Retinal pigment epithelial cell (primary cell): Measurements from ENCODE around the gene VGLL4.

Experiments used
- DNase-seq: peaks from one replicate; pipeline ENCODE4 v3.0.0-alpha.2; 2010; ENCODE audit warnings: low read depth
- H3K4me3 ChIP-seq: 2 replicates; pipeline ENCODE4 v1.5.1; 2011; ENCODE audit warnings: mild to moderate bottlenecking, low read length, control low read depth, moderate library complexity
- TF ChIP-seq, protein P1 (sequence below): conservative IDR thresholded peaks from 2 replicates; pipeline ENCODE4 v1.5.1; 2011; ENCODE audit warnings: low read depth, low read length, control low read depth, inconsistent platforms

VGLL4 gene

DNA sequence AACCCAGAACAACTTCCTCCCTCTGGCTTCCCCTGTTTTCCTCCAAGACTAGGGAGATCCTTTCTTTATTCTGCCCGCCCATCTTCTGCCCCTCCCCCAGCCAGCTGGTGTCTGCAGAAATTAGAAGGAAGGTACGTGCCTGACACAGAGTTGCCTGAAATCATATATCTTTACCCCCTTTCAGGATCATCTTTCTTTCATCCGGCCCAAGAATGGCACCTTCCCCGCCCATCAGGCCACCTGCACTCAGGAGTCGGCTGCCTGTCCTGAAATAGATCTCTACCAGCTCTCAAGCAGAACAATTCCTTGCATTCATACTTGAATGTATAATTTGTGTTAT is 133.7 kb downstream of the VGLL4 start:
- no peak for DNase-seq

DNA sequence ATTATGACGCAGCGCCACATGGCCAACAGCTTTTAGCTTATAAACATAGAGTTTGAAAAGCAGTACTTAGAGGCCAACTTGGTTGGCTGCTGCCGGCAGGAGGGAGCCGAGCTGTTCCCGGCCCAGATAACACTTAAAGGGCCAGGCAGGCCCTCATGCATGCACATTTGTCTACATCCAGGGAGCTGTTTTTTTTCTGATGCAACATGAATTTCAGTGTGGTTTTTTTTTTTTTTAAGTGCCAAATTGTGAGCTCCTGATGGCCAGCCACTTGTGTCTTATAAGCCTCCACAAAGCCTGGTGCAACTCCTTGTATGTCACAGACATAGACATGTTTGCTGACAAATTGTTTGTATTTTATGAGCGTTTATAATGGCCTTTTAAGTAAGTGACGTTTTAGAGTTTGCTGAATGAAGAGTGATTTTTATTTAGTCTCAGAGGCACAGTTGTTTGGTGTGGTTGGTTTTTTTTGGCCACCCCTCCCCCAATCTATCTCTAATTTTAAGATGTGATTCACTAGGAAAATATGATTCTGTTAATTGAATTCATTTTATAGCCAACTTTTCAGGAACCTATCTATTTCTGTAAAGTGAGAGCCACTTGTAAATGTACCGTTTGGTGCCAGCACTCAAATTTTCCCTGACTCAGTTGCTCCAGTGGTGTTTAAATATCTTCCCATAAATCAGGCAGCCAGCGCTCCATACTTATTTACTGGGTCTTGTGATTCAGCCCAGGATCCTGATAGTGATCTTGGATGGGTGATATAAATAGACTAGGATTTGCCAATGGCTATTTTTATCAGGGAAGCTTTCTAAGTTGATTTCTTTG is 134.3 kb downstream of the VGLL4 start:
- no peak overlapping the region for H3K4me3 ChIP-seq
- DNase-seq = peak; percentile 90
- TF ChIP-seq, protein P1, sequence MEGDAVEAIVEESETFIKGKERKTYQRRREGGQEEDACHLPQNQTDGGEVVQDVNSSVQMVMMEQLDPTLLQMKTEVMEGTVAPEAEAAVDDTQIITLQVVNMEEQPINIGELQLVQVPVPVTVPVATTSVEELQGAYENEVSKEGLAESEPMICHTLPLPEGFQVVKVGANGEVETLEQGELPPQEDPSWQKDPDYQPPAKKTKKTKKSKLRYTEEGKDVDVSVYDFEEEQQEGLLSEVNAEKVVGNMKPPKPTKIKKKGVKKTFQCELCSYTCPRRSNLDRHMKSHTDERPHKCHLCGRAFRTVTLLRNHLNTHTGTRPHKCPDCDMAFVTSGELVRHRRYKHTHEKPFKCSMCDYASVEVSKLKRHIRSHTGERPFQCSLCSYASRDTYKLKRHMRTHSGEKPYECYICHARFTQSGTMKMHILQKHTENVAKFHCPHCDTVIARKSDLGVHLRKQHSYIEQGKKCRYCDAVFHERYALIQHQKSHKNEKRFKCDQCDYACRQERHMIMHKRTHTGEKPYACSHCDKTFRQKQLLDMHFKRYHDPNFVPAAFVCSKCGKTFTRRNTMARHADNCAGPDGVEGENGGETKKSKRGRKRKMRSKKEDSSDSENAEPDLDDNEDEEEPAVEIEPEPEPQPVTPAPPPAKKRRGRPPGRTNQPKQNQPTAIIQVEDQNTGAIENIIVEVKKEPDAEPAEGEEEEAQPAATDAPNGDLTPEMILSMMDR = peak; percentile 14

More for the DNA sequence above, 133.7 kb downstream of the VGLL4 start:
- no peak overlapping the region for H3K4me3 ChIP-seq
- TF ChIP-seq, protein P1 = no peak

DNA sequence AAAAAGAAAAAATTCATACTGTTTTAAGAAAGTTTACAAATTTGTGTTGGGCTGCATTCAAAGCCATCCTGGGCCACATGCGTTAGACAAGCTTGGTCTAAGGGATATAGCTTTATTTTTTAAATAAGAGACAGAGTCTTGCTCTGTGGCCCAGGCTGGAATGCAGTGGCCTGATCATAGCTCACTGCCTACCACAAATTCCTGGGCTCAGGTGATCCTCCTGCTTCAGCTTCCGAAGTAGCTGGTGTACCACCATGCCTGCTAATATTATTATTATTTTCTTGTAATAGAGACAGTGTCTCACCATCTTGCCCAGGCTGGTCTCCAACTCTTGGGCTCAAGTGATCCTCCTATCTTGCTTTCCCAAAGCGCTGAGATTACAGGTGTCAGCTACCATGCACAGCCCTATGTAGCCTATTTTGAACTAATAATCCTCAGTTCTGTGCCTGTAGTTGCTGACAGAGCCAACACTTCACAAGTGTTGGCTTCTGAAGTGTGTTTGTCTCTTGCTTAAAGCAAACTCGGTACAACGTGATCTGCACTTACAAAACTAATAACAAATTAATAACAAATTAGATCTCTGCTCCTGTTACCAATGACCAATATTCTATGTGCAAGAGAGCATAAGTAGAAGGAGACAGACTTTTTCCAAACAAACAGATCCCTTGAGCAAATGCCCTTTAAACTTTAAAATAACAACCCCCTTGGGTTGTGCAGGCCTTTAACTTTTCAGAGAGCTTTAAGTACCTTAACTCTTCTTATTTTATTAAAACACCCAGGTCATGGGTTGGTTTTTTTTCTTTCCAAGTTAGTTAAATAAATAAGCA is 135.2 kb downstream of the VGLL4 start:
- no peak overlapping the region for H3K4me3 ChIP-seq
- TF ChIP-seq, protein P1 = no peak

DNA sequence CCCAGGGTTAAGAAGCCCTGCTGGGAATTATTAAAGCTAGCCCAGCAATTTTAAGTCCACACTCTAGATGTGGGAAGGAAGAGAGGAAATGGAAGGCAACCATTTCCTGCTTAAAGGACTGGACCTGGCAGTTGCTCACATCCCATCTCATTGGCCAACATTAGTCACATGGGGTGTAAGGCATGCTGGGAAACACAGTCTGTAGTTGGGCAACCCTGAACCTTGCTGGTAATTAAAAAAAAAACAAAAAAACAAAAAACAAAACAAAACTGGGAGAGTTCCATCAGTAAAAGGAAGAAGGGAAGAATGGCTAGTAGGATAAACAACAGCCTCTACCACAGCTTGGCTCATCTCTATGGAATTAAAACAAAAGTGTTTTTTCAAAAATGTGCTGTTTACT is 136.0 kb downstream of the VGLL4 start:
- H3K4me3 ChIP-seq = no peak overlapping the region
- DNase-seq = no peak
- TF ChIP-seq, protein P1 = no peak

More for the DNA sequence above, 135.2 kb downstream of the VGLL4 start:
- DNase-seq = no peak
